ENCODE results near the gene FGGY.
"Not testable (repeated sequence)": the region's sequence is repeated elsewhere in the genome, so short reads cannot be mapped to it uniquely, and the experiment has no call there.

The FGGY gene

DNA sequence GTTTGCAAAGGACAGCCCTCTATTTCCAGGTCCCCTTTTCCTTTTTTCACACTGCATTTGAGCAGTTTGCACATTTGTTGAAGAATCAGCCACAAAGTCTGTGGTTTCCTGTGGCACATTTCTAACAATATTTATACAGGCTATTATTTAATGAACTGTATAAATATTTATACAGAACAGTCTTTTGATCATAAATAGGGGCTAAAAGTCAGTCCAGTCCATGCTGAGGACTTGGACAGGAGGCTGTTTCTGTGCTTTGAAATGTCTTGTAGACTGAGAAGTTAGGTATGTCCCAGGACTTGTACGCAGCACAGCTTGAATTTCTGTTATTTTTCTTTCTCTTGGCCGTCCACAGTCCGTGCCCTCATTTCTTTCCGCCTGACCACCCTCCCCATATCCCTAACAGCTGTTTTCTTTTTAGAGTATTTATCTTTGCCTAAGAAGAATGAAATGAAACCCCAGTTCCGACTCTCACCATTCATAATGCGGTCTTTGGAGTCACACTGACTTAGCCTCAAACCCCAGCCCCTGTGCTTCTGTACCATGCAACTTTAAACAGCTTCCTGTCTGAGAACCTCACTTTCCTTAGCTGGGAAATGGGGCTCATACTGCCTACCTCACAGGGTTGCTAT lies 19.7 kb downstream of the FGGY start:
- no peak for DNase-seq

DNA sequence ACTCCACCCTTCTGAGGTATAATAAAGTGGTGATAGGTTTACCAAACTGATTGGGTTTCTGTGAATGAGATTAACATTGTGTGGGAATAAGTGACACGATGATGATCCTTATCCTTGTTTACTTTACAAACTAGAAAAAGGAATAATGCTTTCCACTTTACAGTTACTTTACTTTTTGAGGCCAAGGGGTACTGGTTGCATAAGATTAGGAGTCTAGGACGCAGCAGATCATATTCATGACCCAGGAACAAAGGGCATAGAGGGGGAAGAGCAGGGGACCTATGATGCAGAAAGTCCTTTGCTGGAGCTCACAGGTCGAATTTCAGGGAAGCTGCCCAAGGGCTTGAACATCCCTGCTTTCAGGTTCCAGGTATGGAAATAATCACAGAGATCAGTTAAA lies 20.4 kb downstream of the FGGY start:
- DNase-seq: no peak

DNA sequence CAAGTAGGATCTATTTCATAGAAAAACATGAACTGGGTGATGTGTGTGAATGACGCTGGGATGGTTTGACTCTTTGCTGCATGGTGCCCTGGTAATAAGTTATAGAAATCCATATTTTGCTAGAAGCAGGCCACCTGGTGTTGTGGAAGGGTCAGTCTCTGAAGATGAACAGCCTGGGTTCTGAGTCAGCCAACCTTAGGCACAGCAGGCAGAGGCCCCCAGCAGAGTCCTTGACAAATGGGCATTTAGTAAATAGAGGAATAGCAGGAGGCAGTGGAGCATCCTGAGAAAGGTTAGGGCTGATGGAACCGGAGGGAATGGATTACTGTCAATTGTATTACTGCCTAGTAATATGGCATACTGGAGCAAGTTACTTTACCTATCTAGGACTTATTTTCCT lies 20.9 kb downstream of the FGGY start:
- no peak for DNase-seq

DNA sequence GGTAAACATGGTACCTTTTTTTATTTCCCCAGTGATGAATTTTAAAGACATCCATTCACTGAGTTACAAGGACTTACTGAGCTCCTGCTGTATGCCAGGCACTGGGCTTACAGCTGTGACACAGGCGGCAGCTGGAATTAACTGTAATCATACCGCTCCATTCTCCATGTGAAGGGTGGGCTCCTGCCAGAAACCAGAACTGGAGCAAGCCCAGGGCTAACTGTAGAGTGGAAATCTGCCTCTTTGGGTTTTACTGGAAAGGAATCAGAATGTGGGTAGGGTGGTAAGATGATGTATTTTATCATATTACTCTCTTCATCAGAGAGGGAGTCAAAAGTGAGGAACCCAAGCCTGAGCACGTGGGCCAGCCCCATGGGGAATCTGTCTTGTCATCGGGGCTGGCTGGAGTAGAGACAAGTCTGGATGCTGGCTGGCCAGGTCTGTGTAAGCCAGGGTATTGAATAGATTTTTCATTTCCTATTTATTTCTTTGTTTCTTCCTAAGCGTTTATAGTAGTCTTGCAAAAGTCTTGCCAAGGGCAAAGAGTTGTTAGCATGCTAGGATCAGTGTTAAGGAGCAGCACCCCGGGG lies 21.5 kb downstream of the FGGY start:
- no peak for DNase-seq

DNA sequence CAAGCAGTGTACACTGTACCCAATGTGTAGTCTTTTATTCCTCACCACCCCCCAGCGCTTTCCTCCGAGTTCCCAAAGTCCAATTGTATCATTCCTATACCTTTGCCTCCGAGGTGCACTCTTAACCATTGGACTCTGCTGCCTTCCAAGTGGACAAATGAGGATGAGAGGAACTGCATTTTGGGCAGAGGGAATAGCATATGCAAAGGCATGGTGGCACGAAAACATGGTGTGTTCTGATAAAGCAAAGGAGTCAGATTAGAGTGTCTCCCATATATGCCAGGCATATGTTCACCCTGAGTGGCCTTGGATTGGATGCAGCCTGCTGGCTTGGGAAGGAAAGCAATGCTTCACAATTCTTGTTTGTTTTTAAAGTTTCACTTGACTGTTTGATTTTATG lies 25.5 kb downstream of the FGGY start:
- no peak for DNase-seq

DNA sequence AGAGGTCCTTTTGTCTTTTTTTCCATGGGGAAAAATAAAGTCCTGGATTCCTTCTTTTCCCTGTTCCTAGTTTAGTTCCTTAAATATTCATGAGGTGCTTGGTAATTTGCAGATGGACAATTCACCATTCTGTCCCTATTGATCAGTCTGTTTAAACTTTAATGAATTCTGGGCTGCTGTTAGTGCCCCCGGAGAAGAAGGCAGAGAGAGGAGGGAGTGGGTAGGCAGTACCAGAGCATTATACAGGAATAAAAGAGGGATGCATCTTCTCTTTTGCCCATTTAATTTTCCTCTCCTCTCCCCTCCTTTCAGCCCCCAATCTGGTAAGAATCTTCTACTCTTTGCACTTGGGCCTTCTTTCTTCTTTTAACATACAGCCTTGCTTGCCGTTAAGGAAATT lies 25.9 kb downstream of the FGGY start:
- no peak for DNase-seq

DNA sequence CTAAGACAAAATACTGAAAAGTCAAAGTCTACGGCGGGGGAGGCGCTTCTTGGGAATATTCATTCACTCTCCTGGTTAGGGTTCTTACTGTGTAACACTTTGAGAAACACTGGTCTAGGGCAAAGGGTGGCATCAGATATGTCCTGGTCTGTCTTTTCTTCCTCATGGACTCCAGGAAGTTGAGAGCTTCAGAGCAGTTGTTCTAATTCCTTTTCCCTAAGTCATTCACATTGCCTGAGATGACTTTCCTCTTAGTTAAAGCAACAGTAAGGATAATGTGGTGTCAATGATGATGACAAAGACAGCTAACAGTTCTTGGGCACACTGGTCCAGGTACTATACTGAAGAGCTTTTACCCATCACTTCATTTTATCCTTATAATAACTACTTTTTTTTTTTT lies 27.0 kb downstream of the FGGY start:
- DNase-seq: no peak

DNA sequence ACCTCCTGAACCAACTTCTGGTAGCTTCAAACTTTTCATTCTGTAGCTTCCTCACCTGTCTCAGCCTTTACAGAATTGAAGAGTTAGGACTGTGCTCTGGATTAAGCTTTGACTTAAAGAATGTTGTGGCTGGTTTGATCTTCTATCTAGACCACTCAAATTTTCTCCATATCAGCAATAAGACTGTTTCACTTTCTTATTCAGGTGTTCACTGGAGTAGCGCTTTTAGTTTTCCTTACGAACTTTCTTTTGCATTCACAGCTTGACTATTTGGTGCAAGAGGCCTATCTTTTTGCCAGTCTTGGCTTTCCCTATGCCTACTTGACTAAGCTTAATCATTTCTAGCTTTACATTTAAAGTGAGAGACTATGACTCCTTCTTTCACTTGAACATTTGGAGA lies 31.5 kb downstream of the FGGY start:
- DNase-seq: no peak

DNA sequence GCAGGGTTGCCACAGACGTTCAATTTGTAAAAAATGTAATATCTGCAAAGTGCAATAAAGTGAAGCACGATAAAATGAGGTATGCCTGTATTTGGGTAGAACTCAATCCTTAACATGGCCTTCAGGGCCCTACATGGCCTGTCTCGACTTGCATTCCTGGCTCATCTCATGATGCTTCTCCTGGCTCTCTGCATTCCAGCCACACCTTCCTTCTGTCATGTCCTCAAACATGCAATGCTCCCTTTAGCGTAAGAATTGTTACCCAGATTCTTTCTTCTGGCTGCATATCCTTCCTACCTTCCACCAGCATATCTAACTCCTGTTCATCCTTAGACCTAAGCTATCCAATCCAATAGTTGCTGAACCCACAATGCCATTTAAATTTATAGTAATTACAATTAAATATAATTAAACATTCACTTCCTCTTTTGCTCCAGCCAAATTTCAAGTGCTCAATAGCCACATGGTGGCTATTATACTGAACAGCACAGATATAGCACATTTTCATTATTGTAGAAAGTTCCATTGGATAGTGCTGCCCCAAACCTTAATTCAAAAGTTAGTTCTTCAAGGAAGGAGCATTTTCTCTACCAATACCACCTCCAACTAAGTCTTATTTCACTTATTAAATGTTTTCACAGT lies 32.6 kb downstream of the FGGY start:
- no peak for DNase-seq

DNA sequence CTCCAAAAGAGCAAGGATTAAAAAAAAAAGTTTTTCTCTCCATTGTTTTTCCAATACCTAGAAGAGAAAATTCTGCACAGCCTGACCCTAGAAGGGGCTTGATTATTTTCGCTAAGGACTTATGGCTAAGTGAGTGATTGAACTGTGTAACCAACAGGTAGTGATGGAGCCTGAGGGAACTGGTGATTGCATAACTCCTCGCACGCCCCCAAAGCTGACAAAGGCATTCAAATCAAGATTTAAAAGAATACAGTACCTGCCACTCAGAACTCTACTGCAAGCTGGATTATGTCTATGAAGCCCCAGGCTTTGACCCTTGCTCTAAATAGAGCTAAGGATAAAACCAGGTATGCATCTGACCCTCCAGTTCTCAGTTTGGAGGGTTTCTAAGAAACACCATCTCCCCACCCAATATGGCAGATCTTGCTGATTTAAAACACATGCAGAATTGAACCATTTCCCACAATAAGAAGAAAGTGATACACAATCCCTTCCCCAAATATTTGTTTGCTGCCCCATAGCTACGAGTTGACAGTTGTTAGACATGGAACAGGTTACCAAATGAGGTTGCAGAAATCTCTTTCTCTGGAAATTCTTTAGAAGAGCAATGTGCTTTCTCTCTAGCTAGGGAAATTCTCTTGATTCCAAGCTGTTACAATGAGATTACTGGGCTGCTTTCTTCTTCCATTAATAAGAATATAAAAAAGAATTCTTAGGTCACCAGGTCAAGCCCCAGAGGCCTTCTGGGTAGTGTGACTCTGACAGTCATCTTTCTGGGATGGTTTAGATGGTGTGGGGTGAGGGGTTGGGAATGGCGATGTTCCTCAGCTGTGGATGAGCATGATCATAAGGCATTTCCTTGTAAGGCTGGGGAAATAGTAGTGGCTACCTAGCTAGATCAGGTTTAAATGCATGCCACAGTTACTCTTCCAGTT lies 35.1 kb downstream of the FGGY start:
- no peak for DNase-seq

DNA sequence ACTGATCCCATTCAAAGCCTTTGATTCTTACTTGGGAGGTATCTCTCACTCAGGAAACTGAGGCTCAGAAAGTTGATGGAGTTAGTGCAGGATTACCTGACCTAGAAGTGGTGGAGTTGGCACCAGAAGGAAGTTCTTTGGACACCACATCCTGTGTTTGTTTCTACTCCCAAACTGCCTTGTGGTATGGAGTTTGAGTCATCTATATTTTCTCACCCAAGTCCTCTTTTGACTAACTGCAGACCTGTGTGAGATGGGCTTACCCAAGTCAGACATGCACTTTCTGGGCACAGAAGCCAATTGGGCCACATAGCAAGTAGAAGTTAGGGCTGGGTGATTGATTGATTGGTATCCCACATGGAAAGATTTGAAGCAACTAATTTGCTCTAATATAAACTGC lies 36.1 kb downstream of the FGGY start:
- DNase-seq: no peak

DNA sequence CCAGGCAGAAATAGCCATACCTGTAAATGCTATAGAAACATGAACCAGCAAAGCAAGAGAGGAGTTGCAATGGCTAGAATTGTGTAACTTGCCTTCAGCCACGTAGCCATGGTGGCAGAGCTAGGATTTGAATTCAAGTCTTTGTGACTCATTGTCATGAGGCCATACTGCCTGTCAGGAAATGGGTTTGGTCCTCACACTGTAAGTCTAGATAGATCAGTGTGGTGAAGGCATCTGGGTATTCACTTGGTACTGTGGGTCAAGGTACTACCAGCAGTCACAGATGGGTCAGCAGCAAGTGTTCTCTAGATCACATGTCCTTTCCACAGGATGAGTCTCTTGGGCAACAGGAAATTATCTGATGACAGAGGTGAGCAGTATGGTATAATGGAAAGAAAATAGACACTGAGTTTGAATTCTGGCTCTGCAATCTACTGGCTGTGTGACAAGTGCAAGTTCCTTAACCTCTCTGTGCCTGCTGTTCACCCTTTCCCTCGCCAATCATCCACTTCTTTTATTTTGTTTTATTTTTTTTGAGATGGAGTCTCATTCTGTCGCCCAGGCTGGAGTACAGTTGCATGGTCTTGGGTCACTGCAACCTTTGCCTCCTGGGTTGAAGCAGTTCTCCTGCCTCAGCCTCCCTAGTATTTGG lies 36.9 kb downstream of the FGGY start:
- DNase-seq: no peak

DNA sequence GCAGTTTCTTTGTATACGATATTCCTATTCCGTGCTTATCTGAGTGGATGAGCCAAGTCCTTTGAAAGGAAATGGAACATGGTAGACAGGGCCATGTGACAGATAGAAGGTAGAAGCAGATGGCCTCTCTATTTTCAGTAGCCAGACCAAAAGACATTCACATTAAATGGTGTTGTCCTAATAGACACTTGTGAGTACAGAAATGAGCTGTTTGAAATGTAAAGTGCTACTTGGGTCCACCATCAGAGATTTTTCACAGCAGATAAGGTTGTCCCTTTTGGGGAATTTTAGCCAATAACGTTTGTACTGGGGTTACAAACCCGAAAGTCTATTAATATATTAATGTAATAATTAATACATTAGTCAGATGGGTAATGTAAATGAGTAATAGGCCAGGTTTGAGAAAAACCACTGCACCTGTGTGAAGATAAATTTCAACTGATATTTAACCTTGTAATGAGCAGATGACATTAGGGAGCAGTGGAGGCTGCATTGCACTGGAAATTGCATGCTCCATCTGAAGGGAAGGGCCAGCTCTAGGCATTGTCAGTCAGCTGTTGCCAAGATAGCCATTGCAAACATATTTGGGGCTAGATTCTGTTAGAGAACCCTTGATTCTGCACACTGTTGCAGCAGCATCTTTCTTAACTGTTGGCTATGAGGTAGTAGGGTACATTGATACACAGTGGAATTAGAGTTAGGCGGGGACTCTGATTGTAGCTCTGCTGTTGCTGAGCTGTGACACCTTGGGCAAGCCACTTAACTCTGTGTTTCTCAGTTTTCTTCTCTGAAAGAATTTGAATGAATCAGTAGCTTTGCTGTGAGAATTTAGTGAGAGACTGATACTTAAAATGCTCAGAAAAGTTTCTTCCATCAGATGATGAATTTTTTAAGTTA lies 43.8 kb downstream of the FGGY start:
- DNase-seq: no peak

DNA sequence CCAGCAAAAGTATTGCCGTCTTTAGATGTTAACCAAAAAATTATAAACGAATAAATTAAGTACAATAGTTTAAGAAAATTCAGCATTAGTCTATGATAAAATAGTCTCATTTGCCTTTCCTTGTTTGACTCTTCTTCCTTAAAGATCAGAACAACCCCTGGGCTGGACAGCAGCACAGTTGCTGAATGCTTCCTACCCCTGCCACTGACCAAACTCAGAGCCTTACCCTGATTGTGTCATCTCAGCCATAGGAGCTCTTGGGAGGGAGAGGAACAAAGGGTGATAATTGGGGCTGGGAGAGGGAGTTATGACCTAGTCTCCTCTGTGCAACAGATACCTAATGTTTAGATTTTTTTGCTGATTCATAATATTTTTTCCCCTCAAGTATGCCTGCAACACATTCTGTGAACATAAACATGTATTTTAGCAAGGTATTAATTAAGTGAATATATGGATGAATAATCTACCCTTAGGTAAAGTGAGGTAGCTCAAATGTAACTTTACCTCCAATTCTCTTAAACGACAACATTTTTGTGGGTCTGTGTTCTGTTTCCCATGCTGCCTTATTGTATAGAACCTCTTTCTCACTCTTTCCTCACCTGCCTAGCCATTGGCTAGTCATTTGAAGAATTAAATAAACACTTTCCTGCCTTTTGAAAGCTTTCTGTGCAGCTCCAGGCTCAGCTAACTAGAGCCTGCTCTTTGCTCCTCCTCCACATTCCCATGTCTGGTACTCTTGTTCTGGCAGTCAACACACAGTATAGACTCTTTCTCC lies 46.1 kb downstream of the FGGY start:
- no peak for DNase-seq

DNA sequence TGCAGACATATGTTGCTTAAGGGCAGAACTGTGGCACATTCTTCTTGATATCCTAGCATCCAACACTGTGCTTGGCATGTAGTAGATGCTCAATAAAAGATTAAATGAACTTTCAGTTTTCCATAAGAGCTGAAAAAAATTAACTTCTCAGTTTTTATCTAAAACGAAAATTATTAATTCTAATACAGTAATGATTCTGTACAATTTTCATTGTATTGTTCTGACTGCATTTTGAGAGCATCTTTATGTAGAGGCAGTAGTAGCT lies 46.6 kb downstream of the FGGY start:
- DNase-seq: no peak

DNA sequence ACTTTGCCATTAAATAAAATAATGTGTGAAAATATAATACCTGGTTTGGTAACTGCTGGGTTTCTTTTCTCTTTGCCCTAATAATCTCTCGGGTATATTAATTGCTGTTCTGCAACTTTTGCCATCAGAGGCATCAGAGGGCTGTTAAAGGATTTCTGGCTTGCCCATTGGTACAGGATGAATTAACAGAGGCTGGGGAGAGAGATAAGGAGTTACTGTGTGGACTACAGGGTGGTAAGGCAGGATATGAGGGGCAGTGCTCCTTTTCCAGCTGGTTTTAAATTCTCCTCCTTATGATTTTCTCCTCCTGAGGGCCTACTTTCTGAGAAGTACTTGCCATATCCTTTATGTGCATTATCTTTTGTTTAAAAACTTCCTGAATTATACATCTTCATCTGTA lies 48.3 kb downstream of the FGGY start:
- DNase-seq: no peak

DNA sequence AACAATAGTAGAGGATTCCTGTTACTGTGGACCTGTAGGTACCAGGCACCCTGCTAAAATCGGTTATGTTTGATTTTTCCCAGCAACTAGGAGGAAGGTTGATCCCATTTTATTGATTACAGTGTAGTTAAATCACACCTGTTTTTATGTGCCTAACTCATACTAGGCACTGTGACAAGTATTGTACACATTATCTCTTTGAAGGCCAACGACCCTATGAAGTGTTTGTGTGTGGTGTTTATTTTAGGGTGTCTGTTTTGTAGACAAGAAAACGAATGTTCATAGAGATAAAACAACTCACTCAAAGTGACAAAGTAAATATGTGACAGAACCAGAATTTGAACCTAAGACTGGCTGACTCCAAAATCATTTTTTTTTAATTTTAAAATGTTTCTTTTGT lies 49.5 kb downstream of the FGGY start:
- no peak for DNase-seq

DNA sequence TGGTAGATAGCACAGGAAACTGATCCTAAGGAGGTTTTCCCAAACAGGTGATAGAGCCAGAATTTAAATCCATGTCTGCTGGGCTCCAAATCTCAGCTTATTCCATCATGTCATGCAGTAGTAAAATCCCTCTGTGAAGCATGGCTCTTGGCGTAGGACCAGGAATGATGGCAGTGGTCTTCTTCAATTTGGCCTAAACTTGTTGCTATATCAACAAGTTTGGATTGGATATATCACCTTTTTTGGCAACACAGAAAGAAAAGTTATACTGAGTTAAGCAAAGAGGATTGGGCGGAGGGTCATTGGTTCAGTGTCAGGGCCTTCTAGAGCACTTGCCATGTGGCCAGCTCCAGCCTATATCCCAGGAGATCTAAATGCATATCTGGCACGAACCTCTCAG lies 52.2 kb downstream of the FGGY start:
- DNase-seq: no peak

DNA sequence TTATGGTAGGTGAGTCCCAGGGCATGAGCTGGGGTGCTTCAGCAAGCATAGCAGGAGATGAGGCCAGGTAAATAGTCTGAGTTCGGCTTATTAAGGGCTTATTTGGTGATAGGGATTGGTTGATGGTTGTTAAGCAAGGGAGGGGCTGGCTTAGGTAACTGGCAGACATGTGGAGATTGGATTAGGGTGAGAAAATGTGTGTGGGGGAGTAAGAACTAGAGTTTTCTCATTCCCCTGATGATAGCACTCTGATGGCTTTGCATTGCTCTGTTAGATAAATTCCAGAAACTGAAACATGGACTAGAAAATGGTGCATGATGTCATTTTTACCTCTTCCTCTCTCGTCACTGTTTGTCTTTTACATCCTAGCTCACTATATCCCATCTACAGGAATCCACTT lies 53.6 kb downstream of the FGGY start:
- no peak for DNase-seq

DNA sequence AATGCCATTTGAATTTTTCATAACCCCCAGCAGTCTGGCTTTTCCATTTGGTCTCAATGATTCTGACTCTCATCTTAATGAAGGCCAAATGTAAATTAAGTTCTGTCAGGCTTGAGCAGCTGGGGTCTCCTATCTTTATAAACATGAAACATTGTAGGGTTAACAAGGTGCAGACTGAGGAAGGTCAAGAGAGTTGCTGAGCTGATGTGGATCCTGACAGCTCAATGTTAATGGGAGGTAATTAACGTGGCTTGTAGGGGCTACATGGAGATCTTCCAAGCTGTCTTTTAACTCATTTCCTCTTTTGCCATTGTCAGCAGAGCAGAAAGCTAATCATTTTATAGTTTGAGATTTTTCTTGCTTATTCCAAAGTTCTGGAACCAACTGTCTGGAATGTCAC lies 55.2 kb downstream of the FGGY start:
- no peak for DNase-seq

DNA sequence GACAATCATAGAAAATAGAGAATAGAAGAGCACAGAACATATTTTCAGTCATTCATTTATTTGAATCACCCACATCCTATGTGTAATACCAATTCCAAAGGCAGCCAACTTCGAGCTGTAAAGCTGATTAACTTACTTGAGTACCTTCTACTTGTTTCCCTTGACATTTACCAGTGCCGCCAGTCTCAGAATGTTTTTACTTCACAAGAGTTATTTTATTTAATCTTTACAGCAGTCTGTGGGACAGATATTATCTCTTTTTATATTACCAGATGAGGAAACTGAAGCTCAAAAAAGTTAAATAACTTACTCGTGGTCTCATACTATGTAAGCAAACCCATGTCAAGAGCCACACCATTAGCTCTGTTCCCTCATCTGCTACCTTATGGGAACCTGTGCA lies 56.6 kb downstream of the FGGY start:
- DNase-seq: no peak

DNA sequence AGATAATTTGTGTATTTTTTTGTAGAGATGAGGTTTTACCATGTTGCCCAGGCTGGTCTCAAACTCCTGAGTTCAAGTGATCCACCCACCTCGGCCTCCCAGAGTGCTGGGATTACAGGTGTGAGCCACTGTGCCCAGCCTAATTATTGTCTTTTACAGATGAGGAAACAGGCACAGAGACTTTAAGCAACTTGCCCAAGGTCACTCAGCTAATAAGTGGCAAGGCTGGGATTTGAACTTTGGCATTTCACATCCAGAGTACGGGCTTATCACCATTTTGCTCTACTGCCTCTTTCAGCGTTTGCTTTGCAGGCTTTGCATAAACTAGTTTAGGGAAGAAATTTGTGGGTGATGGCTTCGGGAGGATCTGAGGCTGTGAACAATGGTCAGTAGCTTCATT lies 57.3 kb downstream of the FGGY start:
- not testable (repeated sequence) for DNase-seq
